ENCODE results near the gene GDPD4. TPM values are rescaled to one million over a fixed set of nuclear protein-coding genes. Genes with fewer than 3 reads are reported as not detected.

GDPD4 gene
- total and polyA plus RNA-seq, 7 donors, result not detected

DNA sequence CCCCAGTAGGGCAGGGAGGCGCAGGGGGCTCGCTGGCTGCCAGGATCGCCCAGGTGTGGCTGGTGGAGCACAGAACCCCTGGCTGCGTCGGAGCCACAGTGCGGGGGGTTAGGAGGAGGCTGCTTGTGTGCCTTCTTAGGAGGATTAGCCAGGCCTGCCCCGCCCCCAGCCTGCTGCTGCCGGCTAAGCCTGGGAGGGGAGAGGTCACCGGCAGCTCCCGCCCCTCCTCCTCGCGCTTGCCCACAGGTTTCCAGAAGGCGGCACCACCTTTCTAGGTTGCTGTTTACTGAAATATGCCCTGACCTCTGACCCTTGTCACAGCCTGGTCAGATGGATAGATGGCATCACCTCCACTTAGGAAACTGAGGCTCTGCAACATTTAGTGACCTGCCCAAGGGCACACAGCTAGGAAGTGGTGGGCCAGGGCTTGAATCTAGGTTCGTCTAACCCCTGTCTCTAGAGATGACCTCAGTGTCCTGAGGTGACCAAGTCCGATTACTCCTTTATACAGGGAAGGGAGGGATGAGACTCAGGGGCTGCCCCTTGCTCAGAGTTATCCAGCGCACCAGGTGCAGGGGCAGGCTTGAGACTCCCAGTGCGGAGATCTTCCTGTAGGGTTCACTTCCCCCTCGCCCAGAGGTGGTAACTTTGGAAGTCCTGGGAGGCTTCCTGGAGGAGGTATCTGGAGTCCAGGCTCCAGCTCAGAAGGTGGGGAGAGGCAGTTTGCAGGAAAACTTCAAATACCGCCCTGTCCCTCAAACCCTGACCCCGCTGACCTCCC is 129.4 kb downstream of the GDPD4 start:
- DNase-seq, result no peak
- 66 to 78% methylated on average over 20 of the region's 20 CpGs for WGBS, 2 donors
- intact Hi-C loops (cut with DNase I), result no loop called here
- Histone ChIP-seq H3K9me3 (no peaks in the 10 kb centered on the region), H3K27ac (no peak overlapping the region), H3K27me3 (no peaks in the 10 kb centered on the region), H3K4me3 (no peak overlapping the region), H3K4me1 (no peaks in the 10 kb centered on the region), H3K36me3 (no peaks in the 10 kb centered on the region)
- TF ChIP-seq, protein P1, sequence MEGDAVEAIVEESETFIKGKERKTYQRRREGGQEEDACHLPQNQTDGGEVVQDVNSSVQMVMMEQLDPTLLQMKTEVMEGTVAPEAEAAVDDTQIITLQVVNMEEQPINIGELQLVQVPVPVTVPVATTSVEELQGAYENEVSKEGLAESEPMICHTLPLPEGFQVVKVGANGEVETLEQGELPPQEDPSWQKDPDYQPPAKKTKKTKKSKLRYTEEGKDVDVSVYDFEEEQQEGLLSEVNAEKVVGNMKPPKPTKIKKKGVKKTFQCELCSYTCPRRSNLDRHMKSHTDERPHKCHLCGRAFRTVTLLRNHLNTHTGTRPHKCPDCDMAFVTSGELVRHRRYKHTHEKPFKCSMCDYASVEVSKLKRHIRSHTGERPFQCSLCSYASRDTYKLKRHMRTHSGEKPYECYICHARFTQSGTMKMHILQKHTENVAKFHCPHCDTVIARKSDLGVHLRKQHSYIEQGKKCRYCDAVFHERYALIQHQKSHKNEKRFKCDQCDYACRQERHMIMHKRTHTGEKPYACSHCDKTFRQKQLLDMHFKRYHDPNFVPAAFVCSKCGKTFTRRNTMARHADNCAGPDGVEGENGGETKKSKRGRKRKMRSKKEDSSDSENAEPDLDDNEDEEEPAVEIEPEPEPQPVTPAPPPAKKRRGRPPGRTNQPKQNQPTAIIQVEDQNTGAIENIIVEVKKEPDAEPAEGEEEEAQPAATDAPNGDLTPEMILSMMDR (IDR thresholded peaks at IDR 0.05), result no peak
- TF ChIP-seq POLR2AphosphoS5 (IDR thresholded peaks at IDR 0.05) (no peak), POLR2A (IDR thresholded peaks at IDR 0.05) (no peak)

DNA sequence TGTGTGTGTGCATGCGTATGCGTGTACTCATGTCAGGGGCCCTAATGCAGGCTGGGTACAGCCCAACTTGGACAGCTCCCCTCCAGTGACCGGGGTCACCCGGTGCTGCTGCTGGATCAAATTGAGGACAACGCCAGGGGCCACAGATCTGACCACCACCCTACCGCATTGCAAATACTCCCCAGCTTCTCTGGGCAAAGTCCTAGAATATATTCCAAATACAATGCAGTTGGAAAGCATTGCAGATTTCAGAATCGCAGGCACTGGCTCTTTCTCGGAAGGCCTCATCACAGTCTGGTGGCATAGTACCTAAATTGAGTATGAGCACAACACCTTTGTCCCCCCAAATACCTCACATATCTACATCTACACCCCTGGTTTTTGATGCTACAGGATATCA is 130.2 kb downstream of the GDPD4 start:
- TF ChIP-seq POLR2AphosphoS5 (IDR thresholded peaks at IDR 0.05) (no peak), POLR2A (IDR thresholded peaks at IDR 0.05) (no peak), EP300 (IDR thresholded peaks at IDR 0.05) (no peak)
- TF ChIP-seq, protein P1 (IDR thresholded peaks at IDR 0.05), result no peak
- H3K36me3 ChIP-seq, result no peaks in the 10 kb centered on the region
- H3K27me3 ChIP-seq, result no peaks in the 10 kb centered on the region
- no peaks in the 10 kb centered on the region for H3K9me3 ChIP-seq
- no peaks in the 10 kb centered on the region for H3K4me1 ChIP-seq
- no peak for DNase-seq
- no peak overlapping the region for H3K4me3 ChIP-seq
- intact Hi-C loops (cut with DNase I), result no loop called here
- WGBS, 2 donors, result 94% methylated on average over 8 of the region's 8 CpGs
- no peak overlapping the region for H3K27ac ChIP-seq

DNA sequence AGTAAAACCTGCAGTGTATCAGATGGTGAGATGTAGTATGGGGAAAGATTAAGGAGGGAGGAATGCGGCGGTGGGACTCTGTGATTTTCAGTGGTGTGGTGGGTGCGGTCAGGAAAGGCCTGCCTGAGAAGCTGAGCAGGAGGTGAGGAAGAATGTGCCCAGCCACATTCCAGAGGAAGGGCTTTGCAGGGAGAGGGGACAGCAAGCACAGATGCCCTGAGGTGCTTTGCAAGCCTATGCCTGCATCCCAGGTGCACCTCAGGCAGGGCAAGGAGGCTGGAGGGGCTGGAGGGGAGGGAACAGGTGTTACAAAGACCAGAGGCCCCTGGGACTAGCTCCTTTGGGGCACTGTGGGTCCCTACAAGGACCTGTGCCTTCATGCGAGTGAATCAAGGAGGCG is 131.4 kb downstream of the GDPD4 start:
- Histone ChIP-seq H3K27me3 (no peaks in the 10 kb centered on the region), H3K4me3 (no peak overlapping the region), H3K27ac (no peak overlapping the region), H3K4me1 (no peaks in the 10 kb centered on the region), H3K36me3 (no peaks in the 10 kb centered on the region), H3K9me3 (no peaks in the 10 kb centered on the region)
- WGBS, 2 donors, result 92 to 98% methylated on average over 5 of the region's 5 CpGs
- TF ChIP-seq POLR2A (IDR thresholded peaks at IDR 0.05), result no peak
- no peak for TF ChIP-seq EP300 (IDR thresholded peaks at IDR 0.05)
- TF ChIP-seq POLR2AphosphoS5 (IDR thresholded peaks at IDR 0.05), result no peak
- TF ChIP-seq, protein P1 (IDR thresholded peaks at IDR 0.05), result no peak
- DNase-seq, result no peak
- intact Hi-C loops (cut with DNase I), result no loop called here

DNA sequence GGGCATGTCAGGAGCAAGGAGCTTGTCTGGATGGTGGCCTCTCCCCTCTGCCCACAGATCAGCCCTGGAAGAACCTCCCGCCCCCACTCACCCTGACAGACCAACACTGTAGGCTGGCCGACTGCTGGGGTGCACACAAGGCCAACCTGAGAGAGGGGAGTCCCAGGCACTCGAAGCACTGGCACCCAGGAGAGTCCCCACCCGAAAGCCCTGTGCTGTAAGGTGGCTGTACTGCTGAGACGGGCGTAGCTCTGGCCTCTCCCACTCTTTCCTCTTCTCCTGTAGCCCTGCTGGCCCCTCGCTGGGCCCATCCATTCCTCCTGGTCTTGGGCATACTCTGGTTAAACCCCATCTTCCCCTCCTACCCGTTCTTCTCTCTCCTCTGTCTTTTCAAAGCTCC is 133.7 kb downstream of the GDPD4 start:
- Histone ChIP-seq H3K36me3 (no peaks in the 10 kb centered on the region), H3K27me3 (no peaks in the 10 kb centered on the region), H3K4me1 (no peaks in the 10 kb centered on the region), H3K9me3 (no peaks in the 10 kb centered on the region), H3K4me3 (no peak overlapping the region), H3K27ac (no peak overlapping the region)
- no peak for DNase-seq
- 75 to 81% methylated on average over 8 of the region's 8 CpGs for WGBS, 2 donors
- intact Hi-C loops (cut with DNase I), result no loop called here
- TF ChIP-seq, protein P1 (IDR thresholded peaks at IDR 0.05), result no peak
- TF ChIP-seq EP300 (IDR thresholded peaks at IDR 0.05), result no peak
- TF ChIP-seq POLR2AphosphoS5 (IDR thresholded peaks at IDR 0.05), result no peak

All from sigmoid colon (tissue), 7 donors.